ENCODE measurements around the gene LBP.

- no peak for TF ChIP-seq CTCF (IDR thresholded peaks at IDR 0.05; ENCODE audit: extremely low read depth in 1 of 2, insufficient read depth in 1 of 2, low read depth in 1 of 2, low read length in 2 of 2)
- TF ChIP-seq POLR2AphosphoS5 (IDR thresholded peaks at IDR 0.05; ENCODE audit: insufficient read depth, low read depth, low read length): no peak
- TF ChIP-seq MAX (IDR thresholded peaks at IDR 0.05; ENCODE audit: insufficient read depth, insufficient read length): no peak
- TF ChIP-seq POLR2A (IDR thresholded peaks at IDR 0.05; ENCODE audit: low read depth, low read length): no peak
- TF ChIP-seq EZH2 (IDR thresholded peaks at IDR 0.05; ENCODE audit: borderline replicate concordance, low read depth, low read length, severe bottlenecking): no peak
Observed at GRCh38 chr20:38373231-38373867, 27.1 kb downstream of the LBP start.

Data from endothelial cell of umbilical vein (primary cell).